ENCODE data around the gene PSRC1.

PSRC1 gene

DNA sequence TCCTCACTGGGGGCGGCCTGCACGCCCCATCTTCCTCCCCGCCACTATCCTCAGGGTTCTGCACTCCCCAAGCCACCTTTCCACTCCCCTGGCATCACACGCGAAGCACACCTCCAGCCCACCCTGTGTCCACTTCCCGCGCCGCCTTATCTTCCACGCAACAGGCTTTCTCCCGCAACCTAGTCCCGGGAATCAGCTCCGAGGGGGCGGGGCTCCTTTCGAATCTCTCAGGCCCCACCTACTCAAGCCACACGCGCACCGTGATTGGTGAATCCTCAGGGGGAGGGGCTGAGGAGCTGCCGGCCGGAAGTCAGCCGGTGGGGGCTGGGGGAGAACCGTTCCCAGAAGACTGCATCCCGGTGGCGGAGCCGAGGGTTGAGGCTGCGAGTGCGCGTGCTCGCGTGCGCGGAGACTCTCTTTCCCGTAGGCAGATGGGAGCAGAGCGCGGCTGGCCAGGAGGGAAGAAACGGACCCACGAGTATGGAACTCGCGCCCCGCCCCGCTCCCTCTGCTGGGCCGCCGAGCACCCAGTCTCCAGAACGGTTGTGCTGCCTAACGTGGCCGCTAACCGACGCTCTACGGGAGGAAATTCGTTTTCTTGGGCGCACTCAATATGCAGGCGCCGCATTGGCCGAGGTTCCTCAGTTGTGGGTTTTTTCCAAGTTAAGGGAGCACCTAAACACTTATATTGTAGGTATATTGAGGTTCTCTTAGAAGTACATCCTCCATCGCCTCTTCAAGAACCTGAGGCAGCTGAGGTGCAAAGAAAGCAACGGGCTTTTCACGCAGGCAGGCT lies at the start of gene PSRC1:
Gene PSRC1, minus strand, starts transcription at position 194 of the 796 bp plus-strand sequence.
- H3K9ac ChIP-seq (ENCODE audit: low read length), result peak within 1 kb of the TSS; percentile 88
- peak within 1 kb of the TSS; percentile 85 for H3K4me3 ChIP-seq (ENCODE audit: low read length)
- H3K9me3 ChIP-seq (ENCODE audit: control insufficient read depth, low read length), result no peaks in the 10 kb centered on the region
- peak; percentile 99 for DNase-seq (ENCODE audit: low read depth)
- H3K36me3 ChIP-seq (ENCODE audit: control insufficient read depth, insufficient read depth, low read length, severe bottlenecking), result no peaks in the 10 kb centered on the region
- peaks cover 16% of the 10 kb centered on the region for H3K4me1 ChIP-seq (ENCODE audit: control insufficient read depth, insufficient read depth, low read length)
- H3K27me3 ChIP-seq (replicated peaks; ENCODE audit: control insufficient read depth, insufficient read depth, low read length), result no peaks in the 10 kb centered on the region

DNA sequence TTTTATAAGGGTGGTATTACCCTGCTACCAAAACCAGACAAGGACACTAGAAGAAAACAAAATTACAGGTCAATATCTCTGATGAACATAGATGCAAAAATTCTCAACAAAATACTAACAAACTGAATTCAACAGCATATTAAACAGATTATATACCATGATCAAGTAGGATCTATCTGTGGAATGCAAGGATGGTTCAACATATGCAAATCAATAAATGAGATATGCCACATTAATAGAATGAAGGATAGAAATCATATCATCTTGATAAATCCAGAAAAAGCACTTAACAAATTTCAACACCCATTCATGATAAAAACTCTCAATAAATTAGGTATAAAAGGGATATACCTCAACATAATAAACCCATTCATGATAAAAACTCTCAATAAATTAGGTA lies 48.2 kb upstream of the PSRC1 start:
- DNase-seq (ENCODE audit: low read depth), result no peak
- H3K4me3 ChIP-seq (ENCODE audit: low read length), result no peak overlapping the region
- H3K9ac ChIP-seq (ENCODE audit: low read length), result no peak overlapping the region
- no peaks in the 10 kb centered on the region for H3K27me3 ChIP-seq (replicated peaks; ENCODE audit: control insufficient read depth, insufficient read depth, low read length)
- H3K4me1 ChIP-seq (ENCODE audit: control insufficient read depth, insufficient read depth, low read length), result no peaks in the 10 kb centered on the region
- peaks cover 96% of the 10 kb centered on the region for H3K36me3 ChIP-seq (ENCODE audit: control insufficient read depth, insufficient read depth, low read length, severe bottlenecking)
- peaks cover 15% of the 10 kb centered on the region for H3K9me3 ChIP-seq (ENCODE audit: control insufficient read depth, low read length)

DNA sequence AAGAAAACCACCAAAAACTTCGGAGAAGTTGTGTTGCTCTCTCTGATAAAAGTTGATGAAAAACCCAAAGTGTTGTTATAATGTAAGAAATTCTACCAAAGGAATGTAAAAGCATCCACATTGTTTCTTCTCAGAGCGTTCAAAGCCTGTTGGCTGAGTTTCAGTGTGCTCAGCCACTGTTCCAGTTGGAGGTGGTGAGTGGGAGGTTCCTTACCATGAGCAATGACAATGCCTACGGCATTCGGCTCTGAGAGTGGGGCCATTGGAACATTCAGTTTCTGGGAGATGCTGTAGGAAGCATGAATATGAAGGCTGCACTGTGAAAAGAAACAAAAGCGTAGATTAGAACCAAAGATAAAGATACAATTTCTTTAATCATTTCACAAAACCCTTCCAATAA lies 44.3 kb upstream of the PSRC1 start:
- peaks cover 96% of the 10 kb centered on the region for H3K36me3 ChIP-seq (ENCODE audit: control insufficient read depth, insufficient read depth, low read length, severe bottlenecking)
- H3K27me3 ChIP-seq (replicated peaks; ENCODE audit: control insufficient read depth, insufficient read depth, low read length), result no peaks in the 10 kb centered on the region
- H3K9ac ChIP-seq (ENCODE audit: low read length), result no peak overlapping the region
- DNase-seq (ENCODE audit: low read depth), result no peak
- H3K4me3 ChIP-seq (ENCODE audit: low read length), result no peak overlapping the region
- no peaks in the 10 kb centered on the region for H3K4me1 ChIP-seq (ENCODE audit: control insufficient read depth, insufficient read depth, low read length)
- H3K9me3 ChIP-seq (ENCODE audit: control insufficient read depth, low read length), result peaks cover 15% of the 10 kb centered on the region

GRCh38 chr1:109322974-109323373 lies 40.0 kb upstream of the PSRC1 start:
- Histone ChIP-seq H3K27me3 (replicated peaks; ENCODE audit: control insufficient read depth, insufficient read depth, low read length) (no peaks in the 10 kb centered on the region), H3K9me3 (ENCODE audit: control insufficient read depth, low read length) (no peaks in the 10 kb centered on the region), H3K4me1 (ENCODE audit: control insufficient read depth, insufficient read depth, low read length) (no peaks in the 10 kb centered on the region), H3K9ac (ENCODE audit: low read length) (no peak overlapping the region), H3K4me3 (ENCODE audit: low read length) (no peak overlapping the region), H3K36me3 (ENCODE audit: control insufficient read depth, insufficient read depth, low read length, severe bottlenecking) (peaks cover 98% of the 10 kb centered on the region)
- no peak for DNase-seq (ENCODE audit: low read depth)

DNA sequence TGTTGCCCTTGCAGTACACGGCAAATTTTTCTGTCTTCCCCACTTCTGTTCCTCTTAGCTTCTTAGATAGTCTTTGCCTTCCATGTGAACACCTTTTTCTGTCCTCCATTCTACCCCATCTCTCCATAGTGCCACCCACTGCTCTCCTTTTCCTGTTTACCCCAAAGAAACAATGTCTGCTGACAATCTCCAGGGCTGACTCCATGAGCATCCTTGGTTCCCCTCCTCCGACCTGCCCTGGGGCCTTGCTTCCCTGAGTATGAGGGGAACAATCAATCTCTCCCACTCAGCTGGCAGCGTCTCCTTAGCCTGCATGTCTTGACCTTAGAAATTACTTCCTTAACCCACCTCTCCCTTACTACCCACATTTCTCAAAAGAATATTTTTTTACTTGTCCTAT lies 36.2 kb upstream of the PSRC1 start:
- H3K9ac ChIP-seq (ENCODE audit: low read length), result no peak overlapping the region
- no peaks in the 10 kb centered on the region for H3K27me3 ChIP-seq (replicated peaks; ENCODE audit: control insufficient read depth, insufficient read depth, low read length)
- no peak for DNase-seq (ENCODE audit: low read depth)
- peaks cover 14% of the 10 kb centered on the region for H3K4me1 ChIP-seq (ENCODE audit: control insufficient read depth, insufficient read depth, low read length)
- no peak overlapping the region for H3K4me3 ChIP-seq (ENCODE audit: low read length)
- no peaks in the 10 kb centered on the region for H3K9me3 ChIP-seq (ENCODE audit: control insufficient read depth, low read length)
- peaks cover 90% of the 10 kb centered on the region for H3K36me3 ChIP-seq (ENCODE audit: control insufficient read depth, insufficient read depth, low read length, severe bottlenecking)

- no peaks in the 10 kb centered on the region for H3K27me3 ChIP-seq (replicated peaks; ENCODE audit: control insufficient read depth, insufficient read depth, low read length)
- peaks cover 33% of the 10 kb centered on the region for H3K4me1 ChIP-seq (ENCODE audit: control insufficient read depth, insufficient read depth, low read length)
- no peak overlapping the region for H3K4me3 ChIP-seq (ENCODE audit: low read length)
- no peak for DNase-seq (ENCODE audit: low read depth)
- no peaks in the 10 kb centered on the region for H3K9me3 ChIP-seq (ENCODE audit: control insufficient read depth, low read length)
- peaks cover 90% of the 10 kb centered on the region for H3K36me3 ChIP-seq (ENCODE audit: control insufficient read depth, insufficient read depth, low read length, severe bottlenecking)
- H3K9ac ChIP-seq (ENCODE audit: low read length), result no peak overlapping the region
Observed at GRCh38 chr1:109316506-109316905, 33.6 kb upstream of the PSRC1 start.

DNA sequence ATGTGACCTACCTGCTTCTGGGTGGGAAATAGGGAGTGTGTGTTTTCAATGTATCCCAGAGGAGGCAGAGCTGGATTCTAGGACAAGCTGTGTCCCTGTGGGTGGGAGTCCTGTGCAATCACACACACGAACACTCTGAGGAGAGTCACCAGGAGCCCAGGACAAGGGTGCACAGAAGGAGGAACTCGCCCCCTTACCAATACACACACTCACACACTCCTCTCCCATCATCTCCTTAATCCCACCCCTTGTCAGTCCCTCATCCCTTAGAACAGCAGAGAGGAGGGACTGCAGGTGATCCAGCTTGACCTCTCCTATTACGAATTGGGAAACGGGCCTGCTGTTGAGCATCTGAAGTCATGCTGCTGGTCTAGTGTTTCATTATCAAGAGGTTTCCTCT lies 32.3 kb upstream of the PSRC1 start:
- Histone ChIP-seq H3K4me3 (ENCODE audit: low read length) (no peak overlapping the region), H3K27me3 (replicated peaks; ENCODE audit: control insufficient read depth, insufficient read depth, low read length) (no peaks in the 10 kb centered on the region), H3K4me1 (ENCODE audit: control insufficient read depth, insufficient read depth, low read length) (peaks cover 33% of the 10 kb centered on the region), H3K9ac (ENCODE audit: low read length) (no peak overlapping the region), H3K36me3 (ENCODE audit: control insufficient read depth, insufficient read depth, low read length, severe bottlenecking) (peaks cover 90% of the 10 kb centered on the region), H3K9me3 (ENCODE audit: control insufficient read depth, low read length) (no peaks in the 10 kb centered on the region)
- DNase-seq (ENCODE audit: low read depth), result no peak

DNA sequence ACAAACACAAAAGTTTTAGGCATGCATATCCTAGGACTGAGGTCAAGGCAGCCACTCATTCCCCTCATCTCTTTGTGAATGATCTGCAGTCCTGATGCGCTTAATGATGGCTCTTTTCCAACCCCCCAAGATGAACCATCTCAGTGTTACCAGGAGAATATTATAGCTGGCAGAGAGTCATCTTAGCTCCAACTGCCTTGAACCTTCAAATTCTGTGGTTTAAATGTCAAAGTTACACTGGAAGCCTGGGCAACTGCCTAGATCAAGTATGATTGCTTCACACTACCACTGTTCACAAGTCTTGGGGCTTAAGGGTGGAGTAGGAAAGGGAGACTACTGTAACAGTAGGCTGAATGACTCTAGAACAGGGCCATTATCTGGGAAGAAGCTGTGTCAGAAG lies 31.9 kb upstream of the PSRC1 start:
- peaks cover 33% of the 10 kb centered on the region for H3K4me1 ChIP-seq (ENCODE audit: control insufficient read depth, insufficient read depth, low read length)
- no peak overlapping the region for H3K9ac ChIP-seq (ENCODE audit: low read length)
- no peaks in the 10 kb centered on the region for H3K9me3 ChIP-seq (ENCODE audit: control insufficient read depth, low read length)
- peaks cover 90% of the 10 kb centered on the region for H3K36me3 ChIP-seq (ENCODE audit: control insufficient read depth, insufficient read depth, low read length, severe bottlenecking)
- peak; percentile 30 for DNase-seq (ENCODE audit: low read depth)
- no peak overlapping the region for H3K4me3 ChIP-seq (ENCODE audit: low read length)
- H3K27me3 ChIP-seq (replicated peaks; ENCODE audit: control insufficient read depth, insufficient read depth, low read length), result no peaks in the 10 kb centered on the region

GRCh38 chr1:109312978-109313775 lies 30.2 kb upstream of the PSRC1 start:
- peaks cover 90% of the 10 kb centered on the region for H3K36me3 ChIP-seq (ENCODE audit: control insufficient read depth, insufficient read depth, low read length, severe bottlenecking)
- H3K9me3 ChIP-seq (ENCODE audit: control insufficient read depth, low read length), result no peaks in the 10 kb centered on the region
- peak; percentile 40 for DNase-seq (ENCODE audit: low read depth)
- H3K4me3 ChIP-seq (ENCODE audit: low read length), result peak overlapping the region; percentile 5
- H3K9ac ChIP-seq (ENCODE audit: low read length), result peak overlapping the region; percentile 7
- peaks cover 33% of the 10 kb centered on the region for H3K4me1 ChIP-seq (ENCODE audit: control insufficient read depth, insufficient read depth, low read length)
- H3K27me3 ChIP-seq (replicated peaks; ENCODE audit: control insufficient read depth, insufficient read depth, low read length), result no peaks in the 10 kb centered on the region

GRCh38 chr1:109312246-109312645 lies 29.3 kb upstream of the PSRC1 start:
- H3K4me1 ChIP-seq (ENCODE audit: control insufficient read depth, insufficient read depth, low read length), result peaks cover 35% of the 10 kb centered on the region
- H3K9ac ChIP-seq (ENCODE audit: low read length), result no peak overlapping the region
- H3K9me3 ChIP-seq (ENCODE audit: control insufficient read depth, low read length), result no peaks in the 10 kb centered on the region
- no peaks in the 10 kb centered on the region for H3K27me3 ChIP-seq (replicated peaks; ENCODE audit: control insufficient read depth, insufficient read depth, low read length)
- peaks cover 87% of the 10 kb centered on the region for H3K36me3 ChIP-seq (ENCODE audit: control insufficient read depth, insufficient read depth, low read length, severe bottlenecking)
- no peak overlapping the region for H3K4me3 ChIP-seq (ENCODE audit: low read length)
- no peak for DNase-seq (ENCODE audit: low read depth)

GRCh38 chr1:109309347-109309746 lies 26.4 kb upstream of the PSRC1 start:
- Histone ChIP-seq H3K9ac (ENCODE audit: low read length) (no peak overlapping the region), H3K9me3 (ENCODE audit: control insufficient read depth, low read length) (no peaks in the 10 kb centered on the region), H3K27me3 (replicated peaks; ENCODE audit: control insufficient read depth, insufficient read depth, low read length) (no peaks in the 10 kb centered on the region), H3K4me3 (ENCODE audit: low read length) (no peak overlapping the region), H3K36me3 (ENCODE audit: control insufficient read depth, insufficient read depth, low read length, severe bottlenecking) (peaks cover 67% of the 10 kb centered on the region), H3K4me1 (ENCODE audit: control insufficient read depth, insufficient read depth, low read length) (peaks cover 32% of the 10 kb centered on the region)
- no peak for DNase-seq (ENCODE audit: low read depth)

Measured in adipocyte (in vitro differentiated cells).